IMR-90 (cell line): ENCODE results near the gene SPAG8. TPM values are rescaled to one million over a fixed set of nuclear protein-coding genes. Genes with fewer than 3 reads are reported as not detected.

Experiments used
- ATAC-seq: fragments of 200-7000 bp; cut with Tn5 transposase; 2 replicates; pipeline ENCODE4 v1.9.1; 2020; ENCODE audit warnings: low read depth, mild to moderate bottlenecking, moderate library complexity
- BruUV-seq: library from RNA; stranded (reverse); fragments of 400-500 nt; replicated peaks from 2 replicates; lab custom pipeline; 2021; lab: Mats Ljungman, UMichigan
- CTCF ChIA-PET: fragments of 300-600 bp; formaldehyde crosslinking; extraction: SDS; loops from one replicate; lab custom pipeline; 2021; ENCODE audit warnings: antibody characterized with exemption; lab: Yijun Ruan, JAX
- POLR2A ChIA-PET: fragments of 300-600 bp; sonication (Branson Sonifier 250); formaldehyde crosslinking; loops from one replicate; lab custom pipeline; 2022; ENCODE audit warnings: antibody characterized with exemption; ENCODE audit not compliant: unreplicated experiment; lab: Charles Lee
- DNase-seq: peaks from one replicate; pipeline ENCODE4 v3.0.0; 2013
- H2AFZ ChIP-seq: replicated peaks from 2 replicates; pipeline ENCODE3; 2013; ENCODE audit warnings: low read length, mild to moderate bottlenecking; ENCODE audit not compliant: poor library complexity
- H2AK5ac ChIP-seq: 2 replicates; pipeline ENCODE4 v1.6.1; 2013; ENCODE audit warnings: low read depth, low read length, inconsistent platforms
- H2AK9ac ChIP-seq: replicated peaks from 2 replicates; pipeline ENCODE3; 2013; ENCODE audit warnings: mild to moderate bottlenecking, low read depth, low read length, moderate library complexity; ENCODE audit not compliant: poor library complexity
- H2BK120ac ChIP-seq: 2 replicates; pipeline ENCODE4 v1.6.1; 2013; ENCODE audit warnings: low read depth, low read length, inconsistent platforms
- H2BK15ac ChIP-seq: 3 replicates; pipeline ENCODE4 v1.6.1; 2013; ENCODE audit warnings: low read depth, low read length, inconsistent platforms
- H2BK20ac ChIP-seq: 2 replicates; pipeline ENCODE4 v1.6.1; 2013; ENCODE audit warnings: low read depth, mild to moderate bottlenecking, inconsistent platforms, low read length, moderate library complexity
- H2BK5ac ChIP-seq: 2 replicates; pipeline ENCODE4 v1.6.1; 2013; ENCODE audit warnings: mild to moderate bottlenecking, low read depth, low read length, inconsistent platforms; ENCODE audit not compliant: poor library complexity, severe bottlenecking
- H3K14ac ChIP-seq: replicated peaks from 2 replicates; pipeline ENCODE4 v1.6.1; 2013; ENCODE audit warnings: low read depth, low read length, inconsistent platforms
- H3K18ac ChIP-seq: 2 replicates; pipeline ENCODE4 v1.6.1; 2013; ENCODE audit warnings: low read depth, low read length, control low read depth
- H3K23ac ChIP-seq: 2 replicates; pipeline ENCODE4 v1.6.1; 2013; ENCODE audit warnings: low read depth, low read length, inconsistent platforms
- H3K27ac ChIP-seq: 2 replicates; pipeline ENCODE4 v1.5.1; 2013; ENCODE audit warnings: mild to moderate bottlenecking, control low read depth, low read length; ENCODE audit not compliant: insufficient read depth
- H3K27me3 ChIP-seq: 2 replicates; pipeline ENCODE4 v1.6.1; 2013; ENCODE audit warnings: low read length; ENCODE audit not compliant: control insufficient read depth, insufficient read depth
- H3K36me3 ChIP-seq: 2 replicates; pipeline ENCODE4 v1.6.1; 2013; ENCODE audit warnings: low read length, mixed read lengths; ENCODE audit not compliant: control insufficient read depth, insufficient read depth
- H3K4ac ChIP-seq: 2 replicates; pipeline ENCODE4 v1.6.1; 2013; ENCODE audit warnings: low read depth, low read length, inconsistent platforms
- H3K4me1 ChIP-seq: 2 replicates; pipeline ENCODE4 v1.6.1; 2013; ENCODE audit warnings: low read length, mixed read lengths; ENCODE audit not compliant: control insufficient read depth, insufficient read depth
- H3K4me2 ChIP-seq: 2 replicates; pipeline ENCODE4 v1.6.1; 2013; ENCODE audit warnings: low read depth, mild to moderate bottlenecking, control low read depth, low read length, moderate library complexity
- H3K4me3 ChIP-seq: 2 replicates; pipeline ENCODE4 v1.5.1; 2013; ENCODE audit warnings: low read depth, mild to moderate bottlenecking, control low read depth, low read length, moderate library complexity; ENCODE audit not compliant: insufficient read depth
- H3K56ac ChIP-seq: 2 replicates; pipeline ENCODE4 v1.6.1; 2013; ENCODE audit warnings: low read length, inconsistent platforms; ENCODE audit not compliant: insufficient read depth; ENCODE audit errors: extremely low read depth
- H3K79me1 ChIP-seq, 2 experiments: 2 replicates each; pipeline ENCODE4 v1.6.1; 2013; ENCODE audit warnings: low read length in 2 of 2, inconsistent platforms in 1 of 2, low read depth in 1 of 2
- H3K9ac ChIP-seq: 2 replicates; pipeline ENCODE4 v1.6.1; 2013; ENCODE audit warnings: low read depth, low read length, control low read depth
- H3K9me1 ChIP-seq: 2 replicates; pipeline ENCODE4 v1.6.1; 2013; ENCODE audit warnings: low read length, inconsistent platforms; ENCODE audit not compliant: insufficient read depth
- H3K9me3 ChIP-seq: 2 replicates; pipeline ENCODE4 v1.6.1; 2013; ENCODE audit warnings: low read length; ENCODE audit not compliant: control insufficient read depth, insufficient read depth
- H4K20me1 ChIP-seq: 2 replicates; pipeline ENCODE4 v1.6.1; 2013; ENCODE audit warnings: low read length, inconsistent platforms; ENCODE audit not compliant: insufficient read depth
- H4K5ac ChIP-seq: 2 replicates; pipeline ENCODE4 v1.6.1; 2013; ENCODE audit warnings: mild to moderate bottlenecking, low read depth, low read length, control low read depth
- H4K8ac ChIP-seq, 2 experiments: 2 replicates each; pipeline ENCODE4 v1.6.1; 2013; ENCODE audit warnings: low read depth in 2 of 2, low read length in 2 of 2, control low read depth in 1 of 2, inconsistent platforms in 1 of 2
- H4K91ac ChIP-seq: 2 replicates; pipeline ENCODE4 v1.6.1; 2013; ENCODE audit warnings: low read depth, low read length, inconsistent platforms; ENCODE audit not compliant: insufficient read depth
- BHLHE40 ChIP-seq: fragments of 150-350 bp; IDR thresholded peaks from 2 replicates; pipeline ENCODE4 v1.6.1; 2016; ENCODE audit warnings: mild to moderate bottlenecking, low read depth, low read length
- CEBPB ChIP-seq: IDR thresholded peaks from 2 replicates; pipeline ENCODE4 v1.6.1; 2012; ENCODE audit warnings: low read depth, low read length, improper control_type of control experiment
- CHD1 ChIP-seq: IDR thresholded peaks from 2 replicates; pipeline ENCODE4 v1.6.1; 2012; ENCODE audit warnings: low read depth, low read length, improper control_type of control experiment
- FOS ChIP-seq: fragments of 150-350 bp; IDR thresholded peaks from 2 replicates; pipeline ENCODE4 v1.6.1; 2016; ENCODE audit warnings: low read depth, low read length
- MAFK ChIP-seq: IDR thresholded peaks from 2 replicates; pipeline ENCODE4 v1.6.1; 2012; ENCODE audit warnings: low read depth, low read length, improper control_type of control experiment
- MAZ ChIP-seq: IDR thresholded peaks from 2 replicates; pipeline ENCODE4 v1.6.1; 2012; ENCODE audit warnings: low read depth, mild to moderate bottlenecking, low read length, improper control_type of control experiment, moderate library complexity, borderline replicate concordance
- MXI1 ChIP-seq: IDR thresholded peaks from 2 replicates; pipeline ENCODE4 v1.6.1; 2012; ENCODE audit warnings: low read depth, mild to moderate bottlenecking, low read length, moderate library complexity, borderline replicate concordance
- NFE2L2 ChIP-seq: fragments of 150-350 bp; IDR thresholded peaks from 2 replicates; pipeline ENCODE4 v1.6.1; 2016; ENCODE audit warnings: low read depth, mild to moderate bottlenecking, low read length
- POLR2A ChIP-seq: IDR thresholded peaks from 2 replicates; pipeline ENCODE4 v1.6.1; 2012; ENCODE audit warnings: mild to moderate bottlenecking, low read depth, low read length
- RAD21 ChIP-seq: IDR thresholded peaks from 2 replicates; pipeline ENCODE4 v1.6.1; 2012; ENCODE audit warnings: low read length, improper control_type of control experiment
- RCOR1 ChIP-seq: IDR thresholded peaks from 2 replicates; pipeline ENCODE4 v1.6.1; 2012; ENCODE audit warnings: mild to moderate bottlenecking, low read length, improper control_type of control experiment; ENCODE audit not compliant: insufficient replicate concordance
- RFX5 ChIP-seq: IDR thresholded peaks from 2 replicates; pipeline ENCODE4 v1.8.0; 2012; ENCODE audit warnings: low read depth, mild to moderate bottlenecking, low read length, moderate library complexity
- SMC3 ChIP-seq: fragments of 150-350 bp; IDR thresholded peaks from 2 replicates; pipeline ENCODE4 v1.6.1; 2016; ENCODE audit warnings: low read depth, mild to moderate bottlenecking, antibody characterized with exemption, low read length, moderate library complexity
- WGBS, 2 experiments: methylation state at CpG; one replicate each; pipeline versions ENCODE4 v1.1.5 to v1.1.7; 2013; ENCODE audit warnings: missing lambda C conversion rate in 2 of 2; ENCODE audit not compliant: insufficient read length in 1 of 2; ENCODE audit errors: extremely low coverage in 2 of 2; 5-methylcytosine and 5-hydroxymethylcytosine counted together
- dilution Hi-C: fragments of 300-500 bp; cut with HindIII; formaldehyde crosslinking; loops from one replicate; pipeline ENCODE4 v1.14.3; 2018; ENCODE audit warnings: low sequenced_read_pairs; ENCODE audit not compliant: unreplicated experiment
- in situ Hi-C: fragments of 300-500 bp; cut with MboI; formaldehyde crosslinking; loops from 3 replicates; pipeline ENCODE4 v1.14.3; 2019; ENCODE audit warnings: low sequenced_read_pairs, inconsistent platforms, mixed read lengths
- intact Hi-C: fragments of 100-400 bp; cut with micrococcal nuclease; formaldehyde crosslinking; loops from 2 replicates; pipeline ENCODE4 v1.10.0; 2022
- polyA plus RNA-seq, 3 experiments: library from polyadenylated mRNA; depleted of rRNA; stranded (reverse); fragments of >200 nt; gene quantifications; 2 replicates each; pipeline ENCODE4 v1.2.3, GENCODE V29; 2012; ENCODE audit warnings: low replicate concordance in 1 of 3
- total RNA-seq: library from RNA; depleted of rRNA; stranded (reverse); fragments of >200 nt; gene quantifications from 2 replicates; pipeline ENCODE4 v1.2.3, GENCODE V29; 2012
- TF ChIP-seq, protein P1 (sequence below): conservative IDR thresholded peaks from 2 replicates; pipeline ENCODE4 v1.5.1; 2012; ENCODE audit warnings: mild to moderate bottlenecking, low read depth, low read length, improper control_type of control experiment
- TF ChIP-seq, protein P2 (sequence below): fragments of 150-350 bp; IDR thresholded peaks from 2 replicates; pipeline ENCODE4 v1.6.1; 2017; ENCODE audit warnings: mild to moderate bottlenecking, antibody characterized with exemption, low read length, low read depth
- TF ChIP-seq, protein P3 (sequence below): fragments of 150-350 bp; IDR thresholded peaks from 2 replicates; pipeline ENCODE4 v1.6.1; 2016; ENCODE audit warnings: low read depth, mild to moderate bottlenecking, low read length, moderate library complexity, borderline replicate concordance

Gene SPAG8
- total and polyA plus RNA-seq, 2 of the 4 experiments (the other 2 are of a cell fraction), result 0.72 to 0.84 TPM

DNA sequence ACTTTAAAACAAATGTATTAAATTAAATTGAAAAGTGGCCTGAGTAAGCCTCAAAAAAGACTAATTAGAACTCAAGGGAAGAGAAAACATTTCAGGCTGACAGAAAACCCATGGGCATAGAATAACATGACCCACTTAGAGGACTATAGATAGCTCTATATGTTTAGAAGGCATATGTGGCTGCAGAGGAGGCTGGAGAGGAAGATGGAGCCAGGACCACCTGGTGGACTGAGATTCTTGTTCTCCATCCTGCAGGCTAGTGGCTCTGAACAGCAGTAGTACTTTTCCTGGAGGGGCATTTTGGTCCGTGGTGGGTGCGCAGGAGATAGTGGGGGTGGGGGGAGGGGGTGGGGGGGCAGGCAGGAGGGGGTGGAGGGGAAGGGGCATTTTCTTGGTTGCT lies 31.0 kb downstream of the SPAG8 start:
- H3K4me2 ChIP-seq, result no peak overlapping the region
- no peaks in the 10 kb centered on the region for H3K4me1 ChIP-seq
- H4K8ac ChIP-seq, result no peak overlapping the region
- no peak overlapping the region for H2AK9ac ChIP-seq
- no peak overlapping the region for H3K23ac ChIP-seq
- no peak overlapping the region for H2BK20ac ChIP-seq
- in situ Hi-C loops (no loop called here), intact Hi-C loops (no loop called here), dilution Hi-C loops (no loop called here)
- H3K4me3 ChIP-seq, result no peak overlapping the region
- no peaks in the 10 kb centered on the region for H3K36me3 ChIP-seq
- CTCF ChIA-PET, result no interaction called here
- H3K56ac ChIP-seq, result no peak overlapping the region
- TF ChIP-seq RAD21 (no peak), RFX5 (no peak), RCOR1 (no peak), MAFK (no peak), NFE2L2 (no peak), SMC3 (no peak), FOS (no peak), CEBPB (no peak), POLR2A (no peak), CHD1 (no peak), MXI1 (no peak), BHLHE40 (no peak), MAZ (no peak)
- TF ChIP-seq, protein P1, sequence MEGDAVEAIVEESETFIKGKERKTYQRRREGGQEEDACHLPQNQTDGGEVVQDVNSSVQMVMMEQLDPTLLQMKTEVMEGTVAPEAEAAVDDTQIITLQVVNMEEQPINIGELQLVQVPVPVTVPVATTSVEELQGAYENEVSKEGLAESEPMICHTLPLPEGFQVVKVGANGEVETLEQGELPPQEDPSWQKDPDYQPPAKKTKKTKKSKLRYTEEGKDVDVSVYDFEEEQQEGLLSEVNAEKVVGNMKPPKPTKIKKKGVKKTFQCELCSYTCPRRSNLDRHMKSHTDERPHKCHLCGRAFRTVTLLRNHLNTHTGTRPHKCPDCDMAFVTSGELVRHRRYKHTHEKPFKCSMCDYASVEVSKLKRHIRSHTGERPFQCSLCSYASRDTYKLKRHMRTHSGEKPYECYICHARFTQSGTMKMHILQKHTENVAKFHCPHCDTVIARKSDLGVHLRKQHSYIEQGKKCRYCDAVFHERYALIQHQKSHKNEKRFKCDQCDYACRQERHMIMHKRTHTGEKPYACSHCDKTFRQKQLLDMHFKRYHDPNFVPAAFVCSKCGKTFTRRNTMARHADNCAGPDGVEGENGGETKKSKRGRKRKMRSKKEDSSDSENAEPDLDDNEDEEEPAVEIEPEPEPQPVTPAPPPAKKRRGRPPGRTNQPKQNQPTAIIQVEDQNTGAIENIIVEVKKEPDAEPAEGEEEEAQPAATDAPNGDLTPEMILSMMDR, result no peak
- TF ChIP-seq, protein P2, sequence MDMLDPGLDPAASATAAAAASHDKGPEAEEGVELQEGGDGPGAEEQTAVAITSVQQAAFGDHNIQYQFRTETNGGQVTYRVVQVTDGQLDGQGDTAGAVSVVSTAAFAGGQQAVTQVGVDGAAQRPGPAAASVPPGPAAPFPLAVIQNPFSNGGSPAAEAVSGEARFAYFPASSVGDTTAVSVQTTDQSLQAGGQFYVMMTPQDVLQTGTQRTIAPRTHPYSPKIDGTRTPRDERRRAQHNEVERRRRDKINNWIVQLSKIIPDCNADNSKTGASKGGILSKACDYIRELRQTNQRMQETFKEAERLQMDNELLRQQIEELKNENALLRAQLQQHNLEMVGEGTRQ, result no peak
- TF ChIP-seq, protein P3, sequence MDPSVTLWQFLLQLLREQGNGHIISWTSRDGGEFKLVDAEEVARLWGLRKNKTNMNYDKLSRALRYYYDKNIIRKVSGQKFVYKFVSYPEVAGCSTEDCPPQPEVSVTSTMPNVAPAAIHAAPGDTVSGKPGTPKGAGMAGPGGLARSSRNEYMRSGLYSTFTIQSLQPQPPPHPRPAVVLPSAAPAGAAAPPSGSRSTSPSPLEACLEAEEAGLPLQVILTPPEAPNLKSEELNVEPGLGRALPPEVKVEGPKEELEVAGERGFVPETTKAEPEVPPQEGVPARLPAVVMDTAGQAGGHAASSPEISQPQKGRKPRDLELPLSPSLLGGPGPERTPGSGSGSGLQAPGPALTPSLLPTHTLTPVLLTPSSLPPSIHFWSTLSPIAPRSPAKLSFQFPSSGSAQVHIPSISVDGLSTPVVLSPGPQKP, result no peak
- no peak overlapping the region for H3K18ac ChIP-seq
- WGBS, 2 experiments, result no CpG with 5 or more reads among the region's 2 CpGs
- no TSS peak for BruUV-seq
- no peak overlapping the region for H4K5ac ChIP-seq
- no peak overlapping the region for H4K91ac ChIP-seq
- no peaks in the 10 kb centered on the region for H3K79me1 ChIP-seq
- no peak overlapping the region for H2BK120ac ChIP-seq
- no peak overlapping the region for H2AK5ac ChIP-seq
- no peak overlapping the region for H2BK5ac ChIP-seq
- H3K9me1 ChIP-seq, result no peaks in the 10 kb centered on the region; the same call in 1 of the 2 replicates
- ATAC-seq (no peak), DNase-seq (no peak)
- H4K20me1 ChIP-seq, result no peaks in the 10 kb centered on the region
- peaks cover 42% of the 10 kb centered on the region for H3K27me3 ChIP-seq
- H2BK15ac ChIP-seq, result no peak overlapping the region
- H3K4ac ChIP-seq, result no peak overlapping the region
- no peaks in the 10 kb centered on the region for H3K9me3 ChIP-seq
- H3K14ac ChIP-seq, result no peak overlapping the region
- POLR2A ChIA-PET, result no interaction called here
- H3K27ac ChIP-seq, result no peak overlapping the region
- H2AFZ ChIP-seq, result no peak overlapping the region
- no peak overlapping the region for H3K9ac ChIP-seq
